HFFc6 (cell line): Measurements from ENCODE around the gene TRPV4. TPM values are rescaled to one million over a fixed set of nuclear protein-coding genes. Genes with fewer than 3 reads are reported as not detected.

Experiments
- DNase-seq: peaks from one replicate; pipeline ENCODE4 v3.0.0-alpha.2; 2018
- H3K27ac Mint-ChIP-seq: 2 replicates; pipeline ENCODE4 v1.8.0; 2020; ENCODE audit warnings: mild to moderate bottlenecking, mixed read lengths
- H3K27me3 Mint-ChIP-seq: 2 replicates; pipeline ENCODE4 v1.8.0; 2021; ENCODE audit warnings: mild to moderate bottlenecking, moderate library complexity, mixed read lengths; ENCODE audit not compliant: insufficient read depth
- H3K36me3 Mint-ChIP-seq: 2 replicates; pipeline ENCODE4 v1.8.0; 2021; ENCODE audit warnings: low read depth, mixed read lengths
- H3K4me1 Mint-ChIP-seq: 2 replicates; pipeline ENCODE4 v1.8.0; 2020; ENCODE audit warnings: low read depth, mixed read lengths
- H3K4me3 Mint-ChIP-seq: 2 replicates; pipeline ENCODE4 v1.8.0; 2020; ENCODE audit warnings: mild to moderate bottlenecking, moderate library complexity, mixed read lengths
- H3K9me3 Mint-ChIP-seq: 2 replicates; pipeline ENCODE4 v1.8.0; 2020; ENCODE audit warnings: mild to moderate bottlenecking, mixed read lengths
- CTCF ChIP-seq: fragments of 200-600 bp; sonication (generic); IDR thresholded peaks from 2 replicates; pipeline ENCODE4 v1.5.0; 2021; ENCODE audit warnings: antibody characterized with exemption, mild to moderate bottlenecking
- total RNA-seq, 6 experiments: library from RNA; stranded (reverse); fragmentation: NEBNext Ultra II Directional; extraction: Animal tissue kit (Norgen Biotek cat#: 25700); gene quantifications; 2 replicates in 1 of 6; 3 replicates in 5 of 6; pipeline ENCODE4 v1.2.3, GENCODE V29; 2021

The TRPV4 gene
- total RNA-seq, 6 experiments from 2014 or later = 1.6 to 2.5 (median 1.9) TPM

- no peak for DNase-seq
- Mint-ChIP-seq H3K9me3 (peaks cover 5% of the 10 kb centered on the region; the same call in 1 of the 2 replicates), H3K27ac (no peak overlapping the region), H3K27me3 (peaks cover 20% of the 10 kb centered on the region), H3K4me3 (no peak overlapping the region), H3K36me3 (peaks cover 1% of the 10 kb centered on the region; the same call in 1 of the 2 replicates), H3K4me1 (no peaks in the 10 kb centered on the region)
- TF ChIP-seq CTCF = no peak
These were observed 71.0 kb downstream of the TRPV4 start for GRCh38 chr12:109762071-109762672.

- Mint-ChIP-seq H3K36me3 (peaks cover 11% of the 10 kb centered on the region), H3K9me3 (peaks cover 15% of the 10 kb centered on the region), H3K27ac (no peak overlapping the region), H3K4me1 (no peaks in the 10 kb centered on the region), H3K4me3 (no peak overlapping the region), H3K27me3 (peaks cover 20% of the 10 kb centered on the region)
- no peak for DNase-seq
- TF ChIP-seq CTCF = no peak
These were observed 72.0 kb downstream of the TRPV4 start for GRCh38 chr12:109760930-109761921.

GRCh38 chr12:109760031-109760929 lies 72.9 kb downstream of the TRPV4 start:
- DNase-seq = no peak
- no peaks in the 10 kb centered on the region for H3K4me1 Mint-ChIP-seq

GRCh38 chr12:109759595-109759994 lies 73.6 kb downstream of the TRPV4 start:
- Mint-ChIP-seq H3K27me3 (peaks cover 24% of the 10 kb centered on the region), H3K27ac (no peak overlapping the region), H3K9me3 (peaks cover 24% of the 10 kb centered on the region), H3K4me1 (no peaks in the 10 kb centered on the region), H3K4me3 (no peak overlapping the region), H3K36me3 (peaks cover 19% of the 10 kb centered on the region)
- TF ChIP-seq CTCF = no peak
- no peak for DNase-seq

More at GRCh38 chr12:109760031-109760929, 72.9 kb downstream of the TRPV4 start:
- Mint-ChIP-seq H3K27ac (no peak overlapping the region), H3K9me3 (peaks cover 24% of the 10 kb centered on the region), H3K36me3 (peaks cover 19% of the 10 kb centered on the region), H3K27me3 (peaks cover 22% of the 10 kb centered on the region), H3K4me3 (no peak overlapping the region)
- no peak for TF ChIP-seq CTCF
